Measurements from ENCODE around the gene DOCK6. TPM values are rescaled to one million over a fixed set of nuclear protein-coding genes. Genes with fewer than 3 reads are reported as not detected.

DOCK6 gene
- total RNA-seq, 1 experiment from 2014 or later: 88.8 TPM

DNA sequence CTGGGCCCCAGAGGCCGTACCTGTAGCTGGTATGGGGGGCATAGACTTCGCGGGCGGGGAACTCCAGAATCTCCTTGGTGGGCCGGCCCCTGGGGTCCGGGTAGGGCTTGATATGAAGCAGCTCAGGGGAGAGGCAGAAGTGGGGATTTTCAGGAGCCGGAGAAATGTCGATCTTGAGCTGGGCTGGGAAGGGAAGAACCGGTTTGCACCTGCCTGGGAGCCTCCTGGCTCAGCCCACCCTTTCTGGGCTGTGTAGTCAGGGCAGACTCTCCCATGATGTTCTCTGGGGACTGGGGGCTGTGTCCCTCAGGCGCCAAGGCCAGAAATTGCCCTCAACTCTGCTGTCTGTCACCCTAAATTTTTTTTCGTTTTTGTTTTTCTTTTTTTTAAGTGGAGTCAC lies 20.3 kb downstream of the DOCK6 start (continued):
- TF ChIP-seq KAT7 (CRISPR knock-in tag; IDR thresholded peaks at IDR 0.05; ENCODE audit: borderline replicate concordance) (no peak), PRRX2 (CRISPR knock-in tag; IDR thresholded peaks at IDR 0.05) (no peak), CREM (CRISPR knock-in tag; IDR thresholded peaks at IDR 0.05) (no peak), HMGA2 (CRISPR knock-in tag; IDR thresholded peaks at IDR 0.05) (no peak), SMAD3 (CRISPR knock-in tag; IDR thresholded peaks at IDR 0.05; ENCODE audit: borderline replicate concordance) (no peak), TEAD1 (CRISPR knock-in tag; IDR thresholded peaks at IDR 0.05) (no peak), NFATC4 (CRISPR knock-in tag; IDR thresholded peaks at IDR 0.05) (no peak)
- TF ChIP-seq, protein P1, sequence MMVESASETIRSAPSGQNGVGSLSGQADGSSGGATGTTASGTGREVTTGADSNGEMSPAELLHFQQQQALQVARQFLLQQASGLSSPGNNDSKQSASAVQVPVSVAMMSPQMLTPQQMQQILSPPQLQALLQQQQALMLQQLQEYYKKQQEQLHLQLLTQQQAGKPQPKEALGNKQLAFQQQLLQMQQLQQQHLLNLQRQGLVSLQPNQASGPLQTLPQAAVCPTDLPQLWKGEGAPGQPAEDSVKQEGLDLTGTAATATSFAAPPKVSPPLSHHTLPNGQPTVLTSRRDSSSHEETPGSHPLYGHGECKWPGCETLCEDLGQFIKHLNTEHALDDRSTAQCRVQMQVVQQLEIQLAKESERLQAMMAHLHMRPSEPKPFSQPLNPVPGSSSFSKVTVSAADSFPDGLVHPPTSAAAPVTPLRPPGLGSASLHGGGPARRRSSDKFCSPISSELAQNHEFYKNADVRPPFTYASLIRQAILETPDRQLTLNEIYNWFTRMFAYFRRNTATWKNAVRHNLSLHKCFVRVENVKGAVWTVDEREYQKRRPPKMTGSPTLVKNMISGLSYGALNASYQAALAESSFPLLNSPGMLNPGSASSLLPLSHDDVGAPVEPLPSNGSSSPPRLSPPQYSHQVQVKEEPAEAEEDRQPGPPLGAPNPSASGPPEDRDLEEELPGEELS (CRISPR knock-in tag; IDR thresholded peaks at IDR 0.05): no peak
- TF ChIP-seq, protein P2, sequence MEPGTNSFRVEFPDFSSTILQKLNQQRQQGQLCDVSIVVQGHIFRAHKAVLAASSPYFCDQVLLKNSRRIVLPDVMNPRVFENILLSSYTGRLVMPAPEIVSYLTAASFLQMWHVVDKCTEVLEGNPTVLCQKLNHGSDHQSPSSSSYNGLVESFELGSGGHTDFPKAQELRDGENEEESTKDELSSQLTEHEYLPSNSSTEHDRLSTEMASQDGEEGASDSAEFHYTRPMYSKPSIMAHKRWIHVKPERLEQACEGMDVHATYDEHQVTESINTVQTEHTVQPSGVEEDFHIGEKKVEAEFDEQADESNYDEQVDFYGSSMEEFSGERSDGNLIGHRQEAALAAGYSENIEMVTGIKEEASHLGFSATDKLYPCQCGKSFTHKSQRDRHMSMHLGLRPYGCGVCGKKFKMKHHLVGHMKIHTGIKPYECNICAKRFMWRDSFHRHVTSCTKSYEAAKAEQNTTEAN (CRISPR knock-in tag; IDR thresholded peaks at IDR 0.05): no peak
- TF ChIP-seq, protein P3, sequence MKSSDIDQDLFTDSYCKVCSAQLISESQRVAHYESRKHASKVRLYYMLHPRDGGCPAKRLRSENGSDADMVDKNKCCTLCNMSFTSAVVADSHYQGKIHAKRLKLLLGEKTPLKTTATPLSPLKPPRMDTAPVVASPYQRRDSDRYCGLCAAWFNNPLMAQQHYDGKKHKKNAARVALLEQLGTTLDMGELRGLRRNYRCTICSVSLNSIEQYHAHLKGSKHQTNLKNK (CRISPR knock-in tag; IDR thresholded peaks at IDR 0.05): no peak
- TF ChIP-seq, protein P4, sequence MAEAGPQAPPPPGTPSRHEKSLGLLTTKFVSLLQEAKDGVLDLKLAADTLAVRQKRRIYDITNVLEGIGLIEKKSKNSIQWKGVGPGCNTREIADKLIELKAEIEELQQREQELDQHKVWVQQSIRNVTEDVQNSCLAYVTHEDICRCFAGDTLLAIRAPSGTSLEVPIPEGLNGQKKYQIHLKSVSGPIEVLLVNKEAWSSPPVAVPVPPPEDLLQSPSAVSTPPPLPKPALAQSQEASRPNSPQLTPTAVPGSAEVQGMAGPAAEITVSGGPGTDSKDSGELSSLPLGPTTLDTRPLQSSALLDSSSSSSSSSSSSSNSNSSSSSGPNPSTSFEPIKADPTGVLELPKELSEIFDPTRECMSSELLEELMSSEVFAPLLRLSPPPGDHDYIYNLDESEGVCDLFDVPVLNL (CRISPR knock-in tag; IDR thresholded peaks at IDR 0.05; ENCODE audit: borderline replicate concordance, low read depth): no peak
- TF ChIP-seq, protein P5, sequence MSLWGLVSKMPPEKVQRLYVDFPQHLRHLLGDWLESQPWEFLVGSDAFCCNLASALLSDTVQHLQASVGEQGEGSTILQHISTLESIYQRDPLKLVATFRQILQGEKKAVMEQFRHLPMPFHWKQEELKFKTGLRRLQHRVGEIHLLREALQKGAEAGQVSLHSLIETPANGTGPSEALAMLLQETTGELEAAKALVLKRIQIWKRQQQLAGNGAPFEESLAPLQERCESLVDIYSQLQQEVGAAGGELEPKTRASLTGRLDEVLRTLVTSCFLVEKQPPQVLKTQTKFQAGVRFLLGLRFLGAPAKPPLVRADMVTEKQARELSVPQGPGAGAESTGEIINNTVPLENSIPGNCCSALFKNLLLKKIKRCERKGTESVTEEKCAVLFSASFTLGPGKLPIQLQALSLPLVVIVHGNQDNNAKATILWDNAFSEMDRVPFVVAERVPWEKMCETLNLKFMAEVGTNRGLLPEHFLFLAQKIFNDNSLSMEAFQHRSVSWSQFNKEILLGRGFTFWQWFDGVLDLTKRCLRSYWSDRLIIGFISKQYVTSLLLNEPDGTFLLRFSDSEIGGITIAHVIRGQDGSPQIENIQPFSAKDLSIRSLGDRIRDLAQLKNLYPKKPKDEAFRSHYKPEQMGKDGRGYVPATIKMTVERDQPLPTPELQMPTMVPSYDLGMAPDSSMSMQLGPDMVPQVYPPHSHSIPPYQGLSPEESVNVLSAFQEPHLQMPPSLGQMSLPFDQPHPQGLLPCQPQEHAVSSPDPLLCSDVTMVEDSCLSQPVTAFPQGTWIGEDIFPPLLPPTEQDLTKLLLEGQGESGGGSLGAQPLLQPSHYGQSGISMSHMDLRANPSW (CRISPR knock-in tag; conservative IDR thresholded peaks at IDR 0.05; ENCODE audit: low read depth): no peak

DNA sequence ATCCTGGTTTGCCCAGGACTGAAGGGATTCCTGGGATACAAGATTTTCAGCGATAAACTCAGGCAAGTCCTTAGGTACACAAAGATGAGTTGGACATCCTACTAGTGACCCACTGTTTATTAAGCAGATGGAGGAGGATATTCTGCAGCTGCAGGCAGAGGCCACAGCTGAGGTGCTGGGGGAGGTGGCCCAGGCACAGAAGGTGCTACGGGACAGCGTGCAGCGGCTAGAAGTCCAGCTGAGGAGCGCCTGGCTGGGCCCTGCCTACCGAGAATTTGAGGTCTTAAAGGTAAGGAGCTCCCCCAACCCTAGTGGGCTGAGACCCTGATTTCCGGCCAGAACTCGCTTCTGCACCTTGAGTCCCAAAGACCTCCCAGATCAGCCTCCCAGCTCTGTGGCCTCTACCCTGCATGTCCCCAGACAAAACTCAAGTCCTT lies 22.3 kb downstream of the DOCK6 start:
- peaks cover 29% of the 10 kb centered on the region for H3K36me3 Mint-ChIP-seq
- DNase-seq (ENCODE audit: low spot score): no peak
- no peak for ATAC-seq
- peaks cover 9% of the 10 kb centered on the region for H3K4me1 Mint-ChIP-seq
- ChIA-PET POLR2A (interaction anchor here (0.5 kb wide), 1 partner anchor 865 kb away, joined by 3 read pairs; no protein-coding TSS in a partner anchor), CTCF (no interaction called here)
- no peaks in the 10 kb centered on the region for H3K27me3 Mint-ChIP-seq (ENCODE audit: low read depth)
- no peak overlapping the region for H3K27ac Mint-ChIP-seq
- no peak overlapping the region for H3K4me3 Mint-ChIP-seq
- TF ChIP-seq OVOL2 (CRISPR knock-in tag; IDR thresholded peaks at IDR 0.05; ENCODE audit: borderline replicate concordance) (no peak), FOXJ3 (CRISPR knock-in tag; IDR thresholded peaks at IDR 0.05; ENCODE audit: borderline replicate concordance) (no peak)
- TF ChIP-seq, protein P2 (CRISPR knock-in tag; IDR thresholded peaks at IDR 0.05): no peak
- H3K9me3 Mint-ChIP-seq: 0 out of 2 replicates have a peak, but pooled peaks cover 4% of the 10 kb centered on the region

Measured in WTC11 (cell line).